Amniotic stem cell (primary cell): ENCODE data around the gene PLCL1.

Experiments
- DNase-seq: peaks from one replicate; lab custom pipeline; 2025; lab: John Stamatoyannopoulos, UW

The PLCL1 gene

GRCh38 chr2:197954328-197954727 lies 149.9 kb downstream of the PLCL1 start:
- DNase-seq, result no peak

- no peak for DNase-seq
Observed at GRCh38 chr2:197958592-197959150, 154.3 kb downstream of the PLCL1 start.

GRCh38 chr2:197959383-197959782 lies 155.0 kb downstream of the PLCL1 start:
- no peak for DNase-seq

GRCh38 chr2:197960786-197961185 lies 156.4 kb downstream of the PLCL1 start:
- no peak for DNase-seq

GRCh38 chr2:197964720-197965119 lies 160.3 kb downstream of the PLCL1 start:
- DNase-seq, result no peak

GRCh38 chr2:197965756-197966155 lies 161.4 kb downstream of the PLCL1 start:
- no peak for DNase-seq

- no peak for DNase-seq
Observed at GRCh38 chr2:197969391-197969893, 165.0 kb downstream of the PLCL1 start.

- peak; percentile 74 for DNase-seq
Observed at GRCh38 chr2:197972061-197972460, 167.7 kb downstream of the PLCL1 start.

GRCh38 chr2:197972587-197972986 lies 168.2 kb downstream of the PLCL1 start:
- no peak for DNase-seq

- DNase-seq, result no peak
Observed at GRCh38 chr2:197973772-197974171, 169.4 kb downstream of the PLCL1 start.

GRCh38 chr2:197975931-197976519 lies 171.6 kb downstream of the PLCL1 start:
- no peak for DNase-seq

GRCh38 chr2:197978971-197979370 lies 174.6 kb downstream of the PLCL1 start:
- DNase-seq, result no peak

GRCh38 chr2:197982565-197982964 lies 178.2 kb downstream of the PLCL1 start:
- DNase-seq, result no peak

GRCh38 chr2:197985029-197985638 lies 180.7 kb downstream of the PLCL1 start:
- DNase-seq, result no peak

GRCh38 chr2:197986977-197987376 lies 182.6 kb downstream of the PLCL1 start:
- no peak for DNase-seq

GRCh38 chr2:197990356-197990755 lies 186.0 kb downstream of the PLCL1 start:
- DNase-seq, result no peak

GRCh38 chr2:197992482-197993133 lies 188.2 kb downstream of the PLCL1 start:
- no peak for DNase-seq

GRCh38 chr2:197993363-197993762 lies 189.0 kb downstream of the PLCL1 start:
- no peak for DNase-seq

GRCh38 chr2:197993830-197994229 lies 189.4 kb downstream of the PLCL1 start:
- no peak for DNase-seq

- no peak for DNase-seq
Observed at GRCh38 chr2:197994751-197995150, 190.4 kb downstream of the PLCL1 start.

GRCh38 chr2:197996583-197996982 lies 192.2 kb downstream of the PLCL1 start:
- no peak for DNase-seq

- no peak for DNase-seq
Observed at GRCh38 chr2:197997083-197997541, 192.7 kb downstream of the PLCL1 start.

GRCh38 chr2:197998702-197999101 lies 194.3 kb downstream of the PLCL1 start:
- no peak for DNase-seq
